ENCODE data around the gene GALNT9.
"Not testable (repeated sequence)": the region's sequence is repeated elsewhere in the genome, so short reads cannot be mapped to it uniquely, and the experiment has no call there.

GALNT9 gene

DNA sequence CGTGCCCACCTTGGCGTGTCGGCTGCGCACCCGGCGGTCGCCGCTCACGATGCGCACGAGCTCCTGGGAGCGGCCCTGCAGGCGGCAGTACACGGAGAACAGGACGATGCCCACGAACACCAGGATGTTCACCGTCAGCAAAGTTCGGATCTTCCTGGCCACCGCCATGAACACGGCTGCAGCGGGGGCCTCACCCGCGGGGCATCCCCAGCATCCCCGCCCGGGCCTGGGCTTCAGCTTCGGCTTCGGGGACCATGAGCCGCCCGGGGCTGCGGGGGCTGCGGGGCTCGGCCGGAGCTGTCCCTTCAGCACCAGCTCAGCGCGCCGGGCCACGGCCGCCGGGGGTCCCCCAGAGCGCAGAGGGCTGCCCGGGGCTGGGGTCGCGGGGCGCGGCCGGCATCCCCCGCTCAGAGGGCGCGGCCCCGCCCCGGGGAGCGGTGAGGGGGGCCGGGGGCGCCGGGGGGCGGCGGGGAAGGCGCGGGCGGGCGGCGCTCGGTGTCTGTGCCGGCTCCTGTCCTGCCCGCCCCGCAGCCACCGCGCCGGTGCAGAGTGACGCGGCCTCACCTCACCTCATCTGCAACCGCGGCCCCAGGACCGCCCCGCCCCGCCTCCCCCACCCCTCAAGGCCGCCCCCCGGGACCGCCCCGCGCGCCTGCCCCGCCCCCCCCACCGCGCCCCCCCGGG is at the start of gene GALNT9:
Gene GALNT9, minus strand, starts transcription at position 554 of the 684 bp plus-strand sequence. Its CDS starts 386 bp downstream, at position 168.
- no peak for DNase-seq

- not testable (repeated sequence) for DNase-seq
These were observed 49.7 kb upstream of the GALNT9 start for GRCh38 chr12:132379057-132379456.

DNA sequence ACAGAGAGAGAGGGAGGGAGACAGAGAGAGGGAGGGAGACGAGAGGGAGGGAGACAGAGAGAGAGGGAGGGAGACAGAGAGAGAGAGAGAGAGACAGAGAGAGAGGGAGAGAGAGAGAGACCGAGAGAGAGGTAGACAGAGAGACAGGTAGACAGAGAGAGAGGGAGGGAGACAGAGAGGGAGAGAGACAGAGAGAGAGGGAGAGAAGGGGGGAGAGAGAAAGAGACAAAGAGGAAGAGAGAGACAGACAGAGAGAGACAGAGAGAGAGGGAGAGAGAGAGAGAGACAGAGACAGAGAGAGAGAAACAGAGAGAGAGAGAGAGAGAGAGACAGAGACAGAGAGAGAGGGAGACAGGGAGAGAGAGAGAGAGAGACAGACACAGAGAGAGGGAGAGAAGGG is 47.8 kb upstream of the GALNT9 start:
- DNase-seq, result no peak

DNA sequence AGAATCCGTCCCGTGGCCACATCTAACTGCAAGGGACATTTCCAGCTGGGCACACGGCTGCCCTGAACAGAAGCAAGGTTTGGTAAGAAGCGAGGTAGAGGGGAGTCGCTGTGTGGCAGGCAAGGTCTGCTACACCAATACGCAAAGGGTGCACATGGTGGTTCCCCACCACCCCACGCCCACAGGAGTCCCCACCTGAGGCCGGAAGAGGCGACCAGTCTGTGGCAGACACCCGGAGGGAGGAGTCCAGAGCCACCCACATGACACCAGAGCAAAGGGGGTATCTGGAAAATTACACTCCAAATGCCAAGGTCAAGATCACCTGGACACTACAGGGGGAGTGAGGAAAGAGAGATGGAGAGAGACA is 47.1 kb upstream of the GALNT9 start:
- no peak for DNase-seq

GRCh38 chr12:132375747-132376463 is 46.5 kb upstream of the GALNT9 start:
- no peak for DNase-seq

- DNase-seq, result no peak
These were observed 45.4 kb upstream of the GALNT9 start for GRCh38 chr12:132374612-132375445.

DNA sequence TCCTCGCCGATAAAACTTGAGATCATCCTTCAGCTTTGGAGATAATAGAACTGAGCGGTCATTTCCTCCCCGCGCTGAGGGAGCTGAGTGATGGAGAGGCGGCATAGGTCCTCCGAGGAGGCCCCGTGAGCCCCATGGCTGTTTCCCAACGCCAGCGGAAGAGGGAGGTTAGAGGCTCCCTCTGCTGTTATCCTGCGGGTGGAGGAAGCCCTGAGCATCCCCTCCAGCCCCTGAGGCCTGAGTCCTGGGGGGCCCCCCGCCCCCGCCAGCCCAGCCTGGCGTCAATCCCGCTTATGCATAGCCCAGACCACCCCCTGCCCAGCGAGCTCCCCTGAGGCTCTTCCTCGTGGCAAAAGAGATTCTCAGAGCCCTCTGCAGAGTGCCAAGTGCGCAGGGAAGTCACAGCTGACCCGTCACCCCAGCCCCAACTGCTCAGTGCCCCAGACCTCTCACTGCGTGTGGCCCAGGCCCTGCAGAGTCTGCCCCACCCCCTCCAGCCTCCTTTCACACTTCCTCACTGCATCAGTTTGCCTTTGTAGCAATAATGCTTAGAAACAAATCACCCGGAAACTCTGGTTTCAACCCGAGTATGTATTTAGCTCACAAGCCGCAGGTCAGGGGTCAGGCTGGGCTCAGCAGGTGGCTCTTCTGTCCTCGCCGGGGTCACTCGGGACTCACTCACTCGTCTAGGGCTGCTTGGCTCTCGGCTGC is 44.7 kb upstream of the GALNT9 start:
- DNase-seq, result no peak

- no peak for DNase-seq
These were observed 38.5 kb upstream of the GALNT9 start for GRCh38 chr12:132367852-132368251.

DNA sequence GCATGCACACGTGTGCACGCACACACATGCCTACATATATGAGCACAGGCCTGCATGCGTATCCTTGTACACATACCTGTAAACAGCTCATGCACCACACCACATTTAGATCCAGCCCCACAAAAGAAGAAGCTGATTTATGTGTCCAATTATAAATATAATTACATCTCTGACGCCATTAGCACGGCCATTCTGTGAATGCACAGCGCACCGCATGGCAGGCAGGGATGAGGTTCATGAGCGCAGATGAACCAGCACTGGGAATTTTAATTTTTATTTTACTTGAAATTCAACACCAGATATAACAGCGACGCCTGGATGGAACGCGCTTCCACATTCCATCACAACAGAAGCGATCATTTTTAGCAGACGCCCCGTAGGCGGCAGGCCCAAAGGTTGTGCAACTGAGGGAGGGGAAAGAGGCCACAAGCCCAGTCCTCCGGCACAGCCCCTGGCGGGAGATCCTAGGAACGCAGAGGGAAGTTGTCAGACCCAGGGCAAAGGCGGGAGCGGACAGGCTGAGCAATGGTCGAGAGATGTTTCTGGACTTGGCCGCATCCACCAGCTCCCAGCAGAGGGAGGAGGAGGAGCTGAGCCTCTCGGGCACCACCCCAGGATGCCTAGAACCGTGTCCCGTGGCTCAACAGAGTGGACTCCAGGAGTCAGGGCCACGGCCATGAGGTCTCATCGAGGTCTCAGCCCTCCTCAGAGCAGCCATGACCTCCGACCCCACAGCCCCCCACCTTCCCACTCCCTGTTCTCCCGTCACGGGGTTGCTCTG is 37.9 kb upstream of the GALNT9 start:
- DNase-seq, result no peak

DNA sequence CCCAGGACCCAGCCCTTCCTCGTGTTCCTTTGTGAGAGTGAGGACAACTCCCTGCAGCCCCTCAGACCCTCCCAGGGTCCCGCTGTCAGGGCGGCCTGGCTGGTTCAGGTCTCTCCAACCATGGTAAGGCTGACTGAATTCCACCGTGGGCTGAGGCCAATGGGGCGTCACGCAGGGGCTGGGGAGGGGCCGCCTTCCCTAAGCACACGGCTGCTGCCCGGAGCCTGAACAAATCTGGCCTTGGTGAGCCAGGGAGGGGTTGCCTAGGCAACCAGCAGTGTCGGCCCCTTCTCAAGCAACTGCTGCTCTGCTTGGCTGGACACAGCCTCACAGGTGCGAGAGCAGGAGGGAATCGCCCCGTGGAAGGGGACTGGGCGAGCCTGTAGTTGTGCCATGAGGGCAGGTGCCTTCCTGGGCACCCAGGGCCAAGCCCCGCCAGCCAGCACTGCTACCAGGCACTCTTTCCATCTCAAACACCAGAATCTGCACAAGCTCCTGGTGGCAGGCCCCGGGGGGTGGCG is 37.0 kb upstream of the GALNT9 start:
- DNase-seq, result no peak

- no peak for DNase-seq
These were observed 35.8 kb upstream of the GALNT9 start for GRCh38 chr12:132365226-132365625.

GRCh38 chr12:132364348-132364902 is 35.0 kb upstream of the GALNT9 start:
- no peak for DNase-seq

DNA sequence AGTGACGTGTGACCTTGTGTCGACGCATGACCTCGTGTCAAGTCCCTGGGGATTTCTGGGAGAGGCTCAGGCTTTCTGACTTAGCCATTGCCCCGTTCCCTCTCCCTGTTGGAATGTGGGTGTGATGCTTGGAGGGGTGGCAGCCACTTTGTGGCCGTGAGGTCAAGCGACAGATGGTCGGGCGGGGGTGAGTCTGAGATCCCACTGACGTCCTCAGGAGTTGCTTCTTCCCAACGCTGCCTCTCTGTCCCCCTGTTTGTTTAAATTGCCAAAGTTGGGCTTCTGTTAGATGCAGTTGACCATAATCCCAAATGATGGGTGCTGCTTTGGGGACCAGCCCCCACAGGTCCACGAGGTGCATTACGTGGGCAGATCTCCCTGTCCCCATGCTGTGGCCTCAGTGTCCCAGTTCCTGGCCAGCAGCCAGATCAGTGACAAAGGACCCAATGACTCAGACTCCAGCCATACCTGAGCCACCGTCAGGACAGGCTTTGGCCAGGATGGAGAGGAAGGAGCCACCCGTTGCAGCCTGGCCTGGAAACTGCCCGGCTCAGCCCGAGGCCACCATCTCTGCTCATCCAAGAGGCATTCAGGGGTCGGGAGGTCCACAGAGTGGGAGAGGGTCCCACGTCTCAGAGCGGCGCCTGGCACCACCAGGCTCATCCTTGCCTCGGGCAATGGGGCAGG is 34.4 kb upstream of the GALNT9 start:
- DNase-seq, result no peak

DNA sequence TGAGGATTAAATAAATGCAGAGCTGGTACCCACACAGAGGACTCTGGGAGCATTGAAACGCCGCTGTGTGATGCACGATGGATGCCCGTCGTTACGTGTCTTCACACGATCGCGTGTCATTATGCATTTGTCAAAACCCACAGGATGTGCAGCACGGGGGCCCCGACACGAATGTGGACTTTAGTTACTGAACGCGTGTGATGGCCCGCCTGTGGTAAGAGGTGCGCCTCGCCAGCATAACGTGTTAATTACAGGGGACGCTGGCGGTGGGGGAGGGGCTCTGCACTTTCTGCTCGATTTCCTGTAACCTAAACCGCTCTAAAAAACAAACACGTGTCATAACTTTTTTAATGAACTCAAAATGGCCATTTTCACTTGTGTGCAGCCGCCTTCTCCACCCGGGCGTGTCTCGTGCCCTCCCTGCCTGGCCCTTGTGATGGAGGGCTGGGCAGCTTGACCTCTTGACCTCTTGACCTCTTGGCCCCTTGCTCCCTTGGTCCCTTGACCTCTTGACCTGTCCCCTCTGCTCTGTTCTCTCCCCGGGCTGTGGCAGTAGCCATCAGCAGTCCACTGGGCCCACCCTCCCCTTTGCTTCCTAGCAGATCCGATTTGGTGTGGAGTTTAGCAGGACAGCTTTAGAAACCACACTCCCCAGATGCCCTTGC is 33.7 kb upstream of the GALNT9 start:
- no peak for DNase-seq

- no peak for DNase-seq
These were observed 31.8 kb upstream of the GALNT9 start for GRCh38 chr12:132360906-132361777.

- no peak for DNase-seq
These were observed 31.0 kb upstream of the GALNT9 start for GRCh38 chr12:132360410-132360809.

- DNase-seq, result no peak
These were observed 30.6 kb upstream of the GALNT9 start for GRCh38 chr12:132359971-132360370.

- no peak for DNase-seq
These were observed 30.2 kb upstream of the GALNT9 start for GRCh38 chr12:132359551-132359950.
